Stimulated activated CD8-positive, alpha-beta memory T cell treated with anti-CD3 and anti-CD28 coated beads, Interleukin-2, amount 100 ng/mL, for 1 hour (primary cell): ENCODE measurements around the gene CERS5.

ENCODE experiments used
- DNase-seq, 2 donors: peaks; one replicate each; pipeline ENCODE4 v3.0.0-alpha.2; 2020; ENCODE audit warnings: low read depth in 2 of 2

Gene CERS5

DNA sequence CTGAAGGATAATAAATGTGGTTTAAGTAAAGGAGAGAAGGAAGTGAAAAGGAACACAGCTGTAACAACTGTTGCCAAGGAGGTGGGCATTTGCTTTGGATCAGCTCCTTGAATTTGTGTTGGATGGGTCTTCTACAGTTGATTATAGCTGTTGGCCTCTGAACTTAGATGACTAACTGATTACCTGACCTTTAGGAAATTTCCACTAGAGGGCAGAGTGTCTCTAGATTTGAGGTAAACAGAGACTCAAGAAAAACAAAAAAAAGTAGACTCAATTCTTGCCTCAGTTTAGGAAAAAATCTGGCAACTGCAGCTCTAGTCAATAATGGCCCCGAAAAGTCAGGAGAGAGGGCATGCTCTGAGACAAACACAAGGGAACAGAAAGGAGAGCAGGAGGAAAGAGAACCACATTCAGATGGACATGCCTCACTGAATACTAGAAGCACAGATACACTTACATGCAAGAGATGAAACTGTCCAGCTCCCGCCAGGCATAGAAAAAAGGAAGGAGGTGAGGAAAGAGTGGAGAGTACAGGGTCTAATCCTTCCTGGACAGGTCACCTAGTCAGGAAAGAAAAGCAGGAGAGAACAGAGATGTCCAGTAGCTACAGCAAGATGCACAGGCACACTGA is 34.5 kb downstream of the CERS5 start:
- no peak for DNase-seq

- DNase-seq, result no peak
Measured at GRCh38 chr12:50129290-50129689, 37.9 kb downstream of the CERS5 start.

- DNase-seq, result no peak
Measured at GRCh38 chr12:50127546-50127945, 39.6 kb downstream of the CERS5 start.

GRCh38 chr12:50123203-50123602 is 44.0 kb downstream of the CERS5 start:
- DNase-seq, result no peak

DNA sequence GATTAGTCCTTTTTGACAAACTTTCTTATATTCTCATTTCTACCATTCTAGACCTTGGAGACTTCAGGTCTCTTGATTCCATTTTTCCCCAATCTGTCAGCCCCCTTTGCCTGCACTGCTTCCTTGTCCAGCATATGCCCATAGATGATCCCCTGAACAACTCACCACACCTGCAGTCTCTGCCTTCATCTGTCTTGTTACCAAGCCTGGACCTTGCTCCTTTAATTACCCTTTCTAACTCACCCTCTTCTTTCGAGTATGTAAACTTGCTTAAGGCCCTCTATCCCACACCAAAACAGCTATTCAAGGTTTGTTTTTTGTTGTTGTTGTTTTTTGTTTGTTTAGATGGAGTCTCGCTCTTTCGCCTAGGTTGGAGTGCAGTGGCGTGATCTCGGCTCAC is 45.5 kb downstream of the CERS5 start:
- no peak for DNase-seq

GRCh38 chr12:50120953-50121352 is 46.2 kb downstream of the CERS5 start:
- DNase-seq, result no peak

GRCh38 chr12:50120521-50120920 is 46.6 kb downstream of the CERS5 start:
- no peak for DNase-seq

- no peak for DNase-seq
Measured at GRCh38 chr12:50119387-50119786, 47.8 kb downstream of the CERS5 start.

DNA sequence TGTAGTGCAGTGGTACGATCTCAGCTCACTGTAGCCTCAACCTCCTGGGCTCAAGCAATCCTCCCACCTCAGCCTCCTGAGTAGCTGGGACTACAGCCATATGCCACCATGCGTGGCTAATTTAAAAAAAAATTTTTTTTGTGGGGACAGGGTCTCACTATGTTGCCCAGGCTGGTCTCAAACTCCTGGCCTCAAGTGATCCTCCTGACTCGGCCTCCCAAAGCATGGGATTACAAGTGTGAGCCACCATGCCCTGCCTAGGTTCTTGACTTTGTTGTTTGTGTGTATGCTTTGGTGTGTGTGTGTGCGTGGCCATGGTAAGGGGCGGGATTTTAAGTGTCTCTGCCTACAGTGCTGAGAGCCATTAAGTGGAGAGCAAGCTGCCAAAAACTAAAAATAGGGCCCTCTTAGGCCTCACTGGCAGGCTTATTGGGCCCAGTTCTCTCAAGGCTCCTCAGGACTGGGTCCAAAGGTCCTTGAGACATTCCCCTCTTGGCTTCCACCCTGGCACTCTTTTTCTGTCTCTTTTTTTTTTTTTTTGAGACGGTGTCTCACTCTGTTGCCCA is 50.0 kb downstream of the CERS5 start:
- DNase-seq, result no peak

GRCh38 chr12:50112456-50113218 is 54.5 kb downstream of the CERS5 start:
- no peak for DNase-seq

DNA sequence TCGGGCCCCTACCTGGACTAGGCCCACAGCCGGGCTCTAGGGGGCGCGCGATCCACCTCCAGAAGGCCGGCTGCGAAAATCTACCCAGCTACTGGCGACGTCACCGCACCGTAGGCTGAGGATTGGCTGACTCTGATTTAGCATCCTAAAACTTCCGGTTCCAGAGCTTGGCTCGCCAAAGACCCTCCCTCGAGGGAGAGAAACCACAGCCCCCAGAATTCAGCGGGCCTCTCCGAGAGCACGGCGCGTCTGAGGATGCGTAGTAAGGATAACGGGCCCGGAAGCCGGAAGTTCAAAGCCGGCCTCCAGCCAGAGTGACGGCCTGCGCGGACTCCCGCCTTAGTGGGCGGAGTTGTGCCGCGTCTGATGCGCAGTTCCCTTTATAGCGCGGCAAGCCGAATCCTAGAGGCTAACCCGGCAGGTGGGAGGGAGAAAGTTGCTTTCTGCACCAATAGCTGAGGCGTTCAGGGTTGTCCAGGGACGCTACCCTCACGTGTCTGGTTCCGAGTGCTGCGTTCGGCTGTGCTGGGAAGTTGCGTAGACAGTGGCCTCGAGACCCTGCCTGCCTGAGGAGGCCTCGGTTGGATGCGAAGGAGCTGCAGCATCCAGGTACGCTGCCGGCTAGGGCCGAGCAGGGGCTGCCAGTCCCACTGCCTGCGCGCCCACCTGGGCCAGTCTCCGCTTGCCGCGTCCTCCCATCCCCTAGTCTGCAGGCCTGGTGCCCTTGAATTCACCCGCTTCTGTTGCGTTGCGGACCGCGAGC is 55.3 kb downstream of the CERS5 start, which contains the start of gene COX14:
Gene COX14 (plus strand): TSS at position 544 of the 763 bp plus-strand sequence. CDS start 7,808 bp downstream, outside the sequence.
- peak; percentile 98 to 99 for DNase-seq

DNA sequence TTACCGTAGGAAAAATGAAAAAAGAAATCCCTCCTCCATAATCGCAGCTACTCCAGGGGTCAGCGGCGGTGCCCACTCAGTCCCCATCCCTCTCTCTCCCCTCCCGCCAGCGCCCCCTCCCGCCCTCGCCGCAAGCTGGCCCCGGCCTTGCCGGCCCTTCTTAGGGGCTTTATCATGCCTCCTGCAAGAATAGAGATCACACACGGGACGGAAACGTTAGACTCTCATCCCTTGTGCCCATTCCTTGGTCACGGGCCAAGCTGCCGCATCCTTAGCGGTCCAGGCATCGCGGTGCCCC is 55.8 kb downstream of the CERS5 start:
- no peak for DNase-seq

DNA sequence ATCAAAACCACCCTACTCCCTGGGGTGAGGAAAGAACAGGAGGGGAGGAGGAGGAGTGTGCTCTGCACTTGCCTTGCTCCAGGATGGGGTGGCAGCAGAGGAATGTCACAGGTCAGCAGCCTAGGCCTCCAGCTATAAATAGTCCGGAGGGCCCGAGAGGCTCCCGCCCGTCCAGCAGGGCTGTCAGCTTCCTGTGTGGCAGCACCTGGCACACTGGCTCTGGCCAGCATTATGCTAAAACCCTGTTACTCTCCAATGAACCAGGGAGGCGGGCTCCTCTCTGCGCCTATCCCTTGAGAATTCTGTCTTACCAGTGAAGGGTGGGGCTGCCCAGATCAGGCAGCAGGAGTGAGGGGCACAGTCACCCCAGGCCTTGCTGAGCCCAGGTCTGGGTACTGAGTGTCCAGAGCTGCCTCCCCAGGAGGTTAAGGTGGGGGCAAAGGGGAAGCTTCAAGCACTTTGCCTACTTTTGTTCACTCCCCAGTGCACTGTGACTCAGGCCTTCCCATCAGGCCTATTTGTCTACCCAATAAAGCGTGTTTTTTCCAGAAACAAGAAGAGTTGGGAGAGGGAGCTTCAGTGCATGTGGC is 56.3 kb downstream of the CERS5 start:
- DNase-seq, result no peak

DNA sequence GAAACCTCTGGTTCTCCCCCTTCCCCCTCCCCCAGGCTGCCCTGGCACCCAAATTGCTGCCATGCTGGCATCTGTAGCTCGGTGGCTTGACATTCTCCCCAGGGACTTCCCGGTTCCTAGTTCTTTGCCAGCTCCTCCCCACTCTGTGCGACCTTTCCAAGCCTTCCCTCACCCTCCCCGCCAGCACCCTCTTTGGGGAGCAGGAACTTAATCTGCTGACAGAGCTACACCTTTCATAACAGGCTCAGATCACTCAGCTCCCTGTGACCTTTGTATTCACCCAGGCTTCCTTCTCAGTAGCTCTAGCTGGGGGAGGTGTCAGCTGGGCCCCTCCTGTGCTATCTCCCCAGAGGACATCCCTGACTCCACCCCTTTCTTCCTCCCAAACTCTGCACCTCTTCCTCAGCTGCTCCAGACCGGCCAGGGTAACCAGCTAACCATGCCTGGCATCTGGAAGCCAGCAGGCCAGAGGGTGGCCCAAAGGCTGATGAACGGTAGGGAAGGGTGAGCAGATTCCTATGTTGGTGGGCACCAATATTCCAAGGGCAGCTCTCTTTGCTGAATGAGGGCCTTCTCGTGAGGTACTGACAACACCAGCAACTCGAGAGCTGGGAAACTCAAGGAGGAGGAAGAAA is 56.9 kb downstream of the CERS5 start:
- DNase-seq, result no peak

GRCh38 chr12:50109319-50109718 is 57.9 kb downstream of the CERS5 start:
- no peak for DNase-seq

GRCh38 chr12:50107416-50108268 is 59.5 kb downstream of the CERS5 start:
- DNase-seq, result no peak

GRCh38 chr12:50106907-50107306 is 60.3 kb downstream of the CERS5 start:
- no peak for DNase-seq

DNA sequence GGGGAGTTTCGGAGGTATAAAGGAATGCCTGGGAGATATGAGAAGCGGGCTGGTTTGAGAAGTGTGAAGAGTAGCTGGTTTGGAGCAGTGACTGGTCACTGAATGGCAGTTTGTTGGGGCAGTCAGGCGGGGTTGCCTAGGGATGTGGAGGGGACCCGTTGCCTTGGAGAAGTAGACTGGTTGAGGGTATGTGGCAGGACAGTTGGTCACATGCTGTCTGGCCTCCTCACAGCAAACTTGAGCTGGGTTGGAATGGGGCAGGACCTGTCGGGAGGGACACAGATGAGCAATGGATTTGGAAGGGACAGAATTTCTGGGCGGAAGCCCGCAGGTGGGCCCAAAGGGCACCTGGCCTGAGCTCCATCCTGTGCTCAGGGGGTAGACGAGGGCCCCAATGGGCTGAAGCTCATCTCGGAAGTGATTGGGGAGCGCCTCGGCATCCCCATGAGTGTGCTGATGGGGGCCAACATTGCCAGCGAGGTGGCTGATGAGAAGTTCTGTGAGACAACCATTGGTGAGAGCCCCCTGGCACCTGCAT is 61.2 kb downstream of the CERS5 start:
- no peak for DNase-seq

DNA sequence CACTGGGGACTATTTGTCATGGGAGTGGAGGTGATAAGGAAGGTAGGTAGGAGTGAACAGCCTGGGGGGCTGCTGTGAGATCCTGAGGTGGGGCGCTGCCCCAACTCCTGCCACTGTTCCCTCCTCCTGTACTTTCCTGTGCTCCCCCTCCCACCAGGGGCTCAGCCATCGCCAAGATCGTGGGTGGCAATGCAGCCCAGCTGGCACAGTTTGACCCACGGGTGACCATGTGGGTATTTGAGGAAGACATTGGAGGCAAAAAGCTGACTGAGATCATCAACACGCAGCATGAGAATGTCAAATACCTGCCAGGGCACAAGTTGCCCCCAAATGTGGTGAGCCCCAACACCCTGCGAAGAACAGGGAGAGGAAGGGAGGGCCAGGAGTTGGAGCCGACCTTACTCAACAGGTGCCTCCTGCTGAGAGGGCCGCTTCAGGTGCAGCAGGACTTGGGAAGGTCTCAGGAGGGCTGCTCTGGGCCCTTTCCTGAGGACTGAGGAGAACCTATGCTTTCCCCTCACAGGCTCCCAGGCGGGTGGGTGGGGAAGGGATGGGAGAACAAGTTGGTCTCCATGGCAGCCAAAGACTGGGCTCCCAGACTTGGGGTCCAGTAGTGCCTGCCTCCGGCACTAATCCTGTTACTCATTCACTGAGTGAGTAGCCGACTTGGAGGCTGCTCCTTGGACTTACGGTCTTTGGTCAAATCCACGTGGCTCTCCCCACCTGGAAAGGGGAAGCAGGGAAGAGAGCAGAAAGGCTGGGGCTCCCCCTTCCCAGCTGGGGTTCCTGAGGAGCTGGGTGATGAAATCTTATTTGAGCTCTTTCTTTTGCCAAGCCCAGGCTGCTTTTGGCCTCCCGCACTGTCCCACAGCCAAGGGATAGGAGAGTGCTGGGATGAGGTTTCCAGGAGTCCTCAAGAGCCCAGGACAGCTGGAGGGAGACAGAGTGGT is 62.5 kb downstream of the CERS5 start:
- no peak for DNase-seq
